HCT116 (cell line): ENCODE results near the gene NFASC. TPM values are rescaled to one million over a fixed set of nuclear protein-coding genes. Genes with fewer than 3 reads are reported as not detected.

Experiments used
- ATAC-seq: fragments of 200-7000 bp; cut with Tn5 transposase; 2 replicates; pipeline ENCODE4 v1.9.1; 2020; ENCODE audit warnings: mild to moderate bottlenecking, moderate library complexity
- BruUV-seq: library from RNA; stranded (reverse); fragments of 400-500 nt; replicated peaks from 2 replicates; lab custom pipeline; 2021; lab: Mats Ljungman, UMichigan
- CTCF ChIA-PET: fragments of 300-600 bp; sonication (Branson Sonifier 250); formaldehyde crosslinking; loops from one replicate; lab custom pipeline; 2021; ENCODE audit warnings: antibody characterized with exemption; lab: Charles Lee
- POLR2A ChIA-PET: fragments of 300-600, 350-600 bp; sonication (Branson Sonifier 250); formaldehyde crosslinking; loops from one replicate; lab custom pipeline; 2021; ENCODE audit warnings: antibody characterized with exemption; lab: Charles Lee
- RAD21 ChIA-PET, 2 experiments: fragments of 300-600 bp; sonication (Branson Sonifier 250); formaldehyde crosslinking; loops; one replicate each; lab custom pipeline; 2023; ENCODE audit warnings: low total read pairs in 2 of 2; ENCODE audit not compliant: uncharacterized antibody in 2 of 2, unreplicated experiment in 2 of 2, low non-redundant PET in 1 of 2; lab: Charles Lee
- DNase-seq: peaks from one replicate; pipeline ENCODE4 v3.0.0-alpha.2; 2010; ENCODE audit warnings: low read depth, low spot score
- H2AFZ ChIP-seq: fragments of 200-600 bp; shearing (Covaris generic), sonication (generic); 2 replicates; pipeline ENCODE4 v1.6.1; 2017; ENCODE audit warnings: low read depth, mixed run types, mixed read lengths, antibody characterized with exemption, low read length; ENCODE audit not compliant: poor library complexity, severe bottlenecking
- H3K27ac ChIP-seq: 2 replicates; pipeline ENCODE4 v1.5.1; 2012; ENCODE audit warnings: low read depth, low read length
- H3K27me3 ChIP-seq: fragments of 200-600 bp; sonication (generic); 2 replicates; pipeline ENCODE4 v1.6.1; 2016; ENCODE audit warnings: mixed run types, low read length, mixed read lengths; ENCODE audit not compliant: insufficient read depth
- H3K36me3 ChIP-seq, 2 experiments: fragments of 200-500 bp in 1 of 2; fragments of 200-600 bp in 1 of 2; sonication (Bioruptor generic) in 1 of 2; sonication (generic) in 1 of 2; 2 replicates each; pipeline versions ENCODE4 v1.5.1 to v1.6.1; 2014 to 2016; ENCODE audit warnings: low read length in 2 of 2, inconsistent platforms in 1 of 2, mixed read lengths in 1 of 2, mixed run types in 1 of 2; ENCODE audit not compliant: insufficient read depth in 2 of 2, control insufficient read depth in 1 of 2
- H3K4me1 ChIP-seq, 2 experiments: fragments of 200-600 bp in 1 of 2; sonication (generic) in 1 of 2; 2 replicates each; pipeline versions ENCODE4 v1.5.1 to v1.6.1; 2012 to 2017; ENCODE audit warnings: low read length in 2 of 2, inconsistent platforms in 1 of 2, mild to moderate bottlenecking in 1 of 2, mixed read lengths in 1 of 2, mixed run types in 1 of 2, moderate library complexity in 1 of 2; ENCODE audit not compliant: insufficient read depth in 2 of 2, control insufficient read depth in 1 of 2
- H3K4me2 ChIP-seq: fragments of 200-600 bp; sonication (generic); 2 replicates; pipeline ENCODE4 v1.6.1; 2017; ENCODE audit warnings: mixed run types, low read length, mixed read lengths
- H3K4me3 ChIP-seq, 2 experiments: fragments of 200-600 bp in 1 of 2; sonication (generic) in 1 of 2; replicated peaks in 1 of 2; 2 replicates each; pipeline ENCODE4 v1.5.1; 2011 to 2016; ENCODE audit warnings: low read length in 2 of 2, control low read depth in 1 of 2, low read depth in 1 of 2, mild to moderate bottlenecking in 1 of 2, mixed read lengths in 1 of 2, mixed run types in 1 of 2
- H3K79me2 ChIP-seq: fragments of 200-600 bp; sonication (generic); 2 replicates; pipeline ENCODE4 v1.6.1; 2017; ENCODE audit warnings: mild to moderate bottlenecking, mixed run types, low read length, moderate library complexity, mixed read lengths; ENCODE audit not compliant: insufficient read depth
- H3K9ac ChIP-seq: fragments of 200-600 bp; sonication (generic); 2 replicates; pipeline ENCODE4 v1.6.1; 2016; ENCODE audit warnings: low read length, mixed read lengths
- H3K9me2 ChIP-seq: fragments of 200-600 bp; sonication (generic), shearing (Covaris generic); 2 replicates; pipeline ENCODE4 v1.6.1; 2017; ENCODE audit warnings: mixed run types, mild to moderate bottlenecking, moderate library complexity; ENCODE audit not compliant: insufficient read depth
- H3K9me3 ChIP-seq, 2 experiments: fragments of 200-500 bp in 1 of 2; fragments of 200-600 bp in 1 of 2; sonication (Bioruptor generic) in 1 of 2; sonication (generic) in 1 of 2; 2 replicates each; pipeline ENCODE4 v1.6.1; 2014 to 2017; ENCODE audit warnings: low read length in 2 of 2, mixed read lengths in 2 of 2, inconsistent platforms in 1 of 2, low read depth in 1 of 2, mild to moderate bottlenecking in 1 of 2, mixed run types in 1 of 2, moderate library complexity in 1 of 2; ENCODE audit not compliant: control insufficient read depth in 1 of 2, insufficient read depth in 1 of 2
- H4K20me1 ChIP-seq: fragments of 200-600 bp; sonication (generic), shearing (Covaris generic); 2 replicates; pipeline ENCODE4 v1.6.1; 2017; ENCODE audit warnings: mixed run types, mild to moderate bottlenecking, moderate library complexity; ENCODE audit not compliant: insufficient read depth
- ATF3 ChIP-seq: IDR thresholded peaks from 2 replicates; pipeline ENCODE4 v1.6.1; 2012
- CBX3 ChIP-seq: IDR thresholded peaks from 2 replicates; pipeline ENCODE4 v1.6.1; 2012; ENCODE audit warnings: low read depth
- EGR1 ChIP-seq: IDR thresholded peaks from 2 replicates; pipeline ENCODE4 v1.6.1; 2012; ENCODE audit warnings: low read depth
- ELF1 ChIP-seq: IDR thresholded peaks from 2 replicates; pipeline ENCODE4 v1.6.1; 2012; ENCODE audit warnings: low read depth, borderline replicate concordance
- EZH2 ChIP-seq: fragments of 200-600 bp; sonication (generic); IDR thresholded peaks from 2 replicates; pipeline ENCODE4 v1.6.1; 2017; ENCODE audit warnings: antibody characterized with exemption, mixed run types
- EZH2phosphoT487 ChIP-seq: fragments of 200-600 bp; IDR thresholded peaks from 2 replicates; pipeline ENCODE4 v1.6.1; 2018; ENCODE audit warnings: antibody characterized with exemption, borderline replicate concordance
- MAX ChIP-seq: IDR thresholded peaks from 2 replicates; pipeline ENCODE4 v1.6.1; 2012
- POLR2AphosphoS5 ChIP-seq: IDR thresholded peaks from 2 replicates; pipeline ENCODE4 v1.6.1; 2011; ENCODE audit warnings: mild to moderate bottlenecking, low read depth, low read length, moderate library complexity
- RAD21 ChIP-seq: IDR thresholded peaks from 2 replicates; pipeline ENCODE4 v1.6.1; 2012; ENCODE audit warnings: low read depth, mild to moderate bottlenecking
- ZNF274 ChIP-seq: fragments of 200-500 bp; sonication (Bioruptor generic); IDR thresholded peaks from 2 replicates; pipeline ENCODE4 v1.6.1; 2014; ENCODE audit warnings: mild to moderate bottlenecking, low read depth, low read length, inconsistent platforms
- intact Hi-C: fragments of 100-400 bp; cut with micrococcal nuclease; formaldehyde crosslinking; loops from 2 replicates; pipeline ENCODE4 v1.10.0; 2022
- total RNA-seq: library from RNA; stranded (reverse); gene quantifications from one replicate; pipeline ENCODE4 v1.2.1, GENCODE V29; 2021; ENCODE audit not compliant: unreplicated experiment
- TF ChIP-seq, protein P1 (sequence below), 3 experiments: fragments of 200-600 bp in 1 of 3; sonication (generic) in 1 of 3; IDR thresholded peaks in 2 of 3; conservative IDR thresholded peaks in 1 of 3; 2 replicates each; pipeline ENCODE4 v1.5.1; 2012 to 2017; ENCODE audit warnings: low read depth in 2 of 3, low read length in 2 of 3, antibody characterized with exemption in 1 of 3, borderline replicate concordance in 1 of 3, control low read depth in 1 of 3, mild to moderate bottlenecking in 1 of 3, mixed read lengths in 1 of 3, mixed run types in 1 of 3, moderate library complexity in 1 of 3; ENCODE audit not compliant: insufficient read depth in 1 of 3
- TF ChIP-seq, protein P2 (sequence below): IDR thresholded peaks from 2 replicates; pipeline ENCODE4 v1.6.1; 2012; ENCODE audit warnings: low read depth

The NFASC gene
- total RNA-seq, 1 experiment from 2014 or later = 0.57 TPM

DNA sequence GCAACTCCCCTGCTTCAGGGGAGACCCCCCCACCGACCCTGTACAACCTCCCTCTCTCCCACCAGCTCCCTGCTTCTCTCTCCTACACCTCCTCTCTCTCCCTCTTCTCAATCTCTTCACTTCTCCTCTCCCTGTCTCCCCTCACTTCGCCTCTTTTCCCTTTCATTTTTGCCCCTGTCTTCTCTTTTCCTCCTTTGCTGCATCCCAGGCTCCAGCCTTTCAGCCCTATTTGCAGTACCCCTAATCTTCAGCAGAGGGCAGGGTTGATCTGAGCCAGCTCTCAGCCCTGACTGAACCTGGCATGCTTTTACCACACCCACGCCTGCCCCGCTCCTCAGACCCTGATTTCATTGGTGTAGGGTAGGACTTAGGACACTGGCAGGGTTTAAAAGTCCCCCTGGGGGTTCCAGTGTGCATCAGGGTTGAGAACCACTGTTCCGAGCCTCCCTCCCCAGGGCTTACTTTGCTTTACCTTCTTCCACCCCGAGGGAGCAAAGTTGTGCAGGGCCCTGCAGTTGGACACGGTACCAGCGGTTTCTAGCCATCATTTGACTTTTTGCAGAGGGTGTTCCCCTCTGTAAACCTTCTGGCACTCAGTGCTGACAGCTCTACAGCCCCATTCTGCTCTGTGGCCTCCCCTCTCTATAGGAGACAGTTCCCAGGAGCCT is 105.0 kb downstream of the NFASC start:
- intact Hi-C loops = loop anchor here (1.0 kb wide), 1 partner anchor 281 kb away; no protein-coding TSS in a partner anchor
- no TSS peak for BruUV-seq
- no peak overlapping the region for H3K9ac ChIP-seq
- no peak overlapping the region for H3K4me2 ChIP-seq
- TF ChIP-seq, protein P1, sequence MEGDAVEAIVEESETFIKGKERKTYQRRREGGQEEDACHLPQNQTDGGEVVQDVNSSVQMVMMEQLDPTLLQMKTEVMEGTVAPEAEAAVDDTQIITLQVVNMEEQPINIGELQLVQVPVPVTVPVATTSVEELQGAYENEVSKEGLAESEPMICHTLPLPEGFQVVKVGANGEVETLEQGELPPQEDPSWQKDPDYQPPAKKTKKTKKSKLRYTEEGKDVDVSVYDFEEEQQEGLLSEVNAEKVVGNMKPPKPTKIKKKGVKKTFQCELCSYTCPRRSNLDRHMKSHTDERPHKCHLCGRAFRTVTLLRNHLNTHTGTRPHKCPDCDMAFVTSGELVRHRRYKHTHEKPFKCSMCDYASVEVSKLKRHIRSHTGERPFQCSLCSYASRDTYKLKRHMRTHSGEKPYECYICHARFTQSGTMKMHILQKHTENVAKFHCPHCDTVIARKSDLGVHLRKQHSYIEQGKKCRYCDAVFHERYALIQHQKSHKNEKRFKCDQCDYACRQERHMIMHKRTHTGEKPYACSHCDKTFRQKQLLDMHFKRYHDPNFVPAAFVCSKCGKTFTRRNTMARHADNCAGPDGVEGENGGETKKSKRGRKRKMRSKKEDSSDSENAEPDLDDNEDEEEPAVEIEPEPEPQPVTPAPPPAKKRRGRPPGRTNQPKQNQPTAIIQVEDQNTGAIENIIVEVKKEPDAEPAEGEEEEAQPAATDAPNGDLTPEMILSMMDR (IDR thresholded peaks at IDR 0.05 in 2 of 3, conservative IDR thresholded peaks at IDR 0.05 in 1 of 3; ENCODE audit: borderline replicate concordance in 1 of 3, insufficient read depth in 1 of 3, low read depth in 2 of 3, low read length in 2 of 3) = peak; percentile 77 to 91 (median 85)
- TF ChIP-seq EGR1 = peak; percentile 73
- TF ChIP-seq ELF1 = no peak
- peak; percentile 82 for TF ChIP-seq RAD21
- H3K27ac ChIP-seq = no peak overlapping the region
- H4K20me1 ChIP-seq = no peaks in the 10 kb centered on the region
- peaks cover 14% of the 10 kb centered on the region; the same call in 1 of the 2 replicates for H3K27me3 ChIP-seq
- H3K9me2 ChIP-seq = no peaks in the 10 kb centered on the region
- H3K4me3 ChIP-seq = no peak overlapping the region
- ATAC-seq (peak; percentile 93), DNase-seq (peak; percentile 27)
- ChIA-PET POLR2A (interaction anchor here (1.3 kb wide), 1 partner anchor 86 kb away, joined by 5 read pairs; no protein-coding TSS in a partner anchor), RAD21 (interaction anchor here (0.7 to 1.5 kb wide), 3 partner anchors 9 to 280 kb away, joined by 3 read pairs; no protein-coding TSS in a partner anchor), CTCF (interaction anchor here (0.9 to 3.8 kb wide), 8 partner anchors 10 to 281 kb away, joined by 3 to 30 read pairs (median 6); no protein-coding TSS in a partner anchor)
- H2AFZ ChIP-seq = no peak overlapping the region
- peaks cover 3 to 11% of the 10 kb centered on the region in 2 experiments; a peak in 3 of 4 replicates for H3K4me1 ChIP-seq
- no peaks in the 10 kb centered on the region for H3K9me3 ChIP-seq
- H3K79me2 ChIP-seq = no peaks in the 10 kb centered on the region
- H3K36me3 ChIP-seq = no peaks in the 10 kb centered on the region

- H3K79me2 ChIP-seq = no peaks in the 10 kb centered on the region
- no peak for TF ChIP-seq ZNF274
- TF ChIP-seq POLR2AphosphoS5 = no peak
- TF ChIP-seq EZH2phosphoT487 = no peak
- TF ChIP-seq EZH2 = no peak
- TF ChIP-seq MAX = no peak
- TF ChIP-seq CBX3 = no peak
- no peak for TF ChIP-seq ATF3
- TF ChIP-seq, protein P2, sequence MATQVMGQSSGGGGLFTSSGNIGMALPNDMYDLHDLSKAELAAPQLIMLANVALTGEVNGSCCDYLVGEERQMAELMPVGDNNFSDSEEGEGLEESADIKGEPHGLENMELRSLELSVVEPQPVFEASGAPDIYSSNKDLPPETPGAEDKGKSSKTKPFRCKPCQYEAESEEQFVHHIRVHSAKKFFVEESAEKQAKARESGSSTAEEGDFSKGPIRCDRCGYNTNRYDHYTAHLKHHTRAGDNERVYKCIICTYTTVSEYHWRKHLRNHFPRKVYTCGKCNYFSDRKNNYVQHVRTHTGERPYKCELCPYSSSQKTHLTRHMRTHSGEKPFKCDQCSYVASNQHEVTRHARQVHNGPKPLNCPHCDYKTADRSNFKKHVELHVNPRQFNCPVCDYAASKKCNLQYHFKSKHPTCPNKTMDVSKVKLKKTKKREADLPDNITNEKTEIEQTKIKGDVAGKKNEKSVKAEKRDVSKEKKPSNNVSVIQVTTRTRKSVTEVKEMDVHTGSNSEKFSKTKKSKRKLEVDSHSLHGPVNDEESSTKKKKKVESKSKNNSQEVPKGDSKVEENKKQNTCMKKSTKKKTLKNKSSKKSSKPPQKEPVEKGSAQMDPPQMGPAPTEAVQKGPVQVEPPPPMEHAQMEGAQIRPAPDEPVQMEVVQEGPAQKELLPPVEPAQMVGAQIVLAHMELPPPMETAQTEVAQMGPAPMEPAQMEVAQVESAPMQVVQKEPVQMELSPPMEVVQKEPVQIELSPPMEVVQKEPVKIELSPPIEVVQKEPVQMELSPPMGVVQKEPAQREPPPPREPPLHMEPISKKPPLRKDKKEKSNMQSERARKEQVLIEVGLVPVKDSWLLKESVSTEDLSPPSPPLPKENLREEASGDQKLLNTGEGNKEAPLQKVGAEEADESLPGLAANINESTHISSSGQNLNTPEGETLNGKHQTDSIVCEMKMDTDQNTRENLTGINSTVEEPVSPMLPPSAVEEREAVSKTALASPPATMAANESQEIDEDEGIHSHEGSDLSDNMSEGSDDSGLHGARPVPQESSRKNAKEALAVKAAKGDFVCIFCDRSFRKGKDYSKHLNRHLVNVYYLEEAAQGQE = no peak
Measured at GRCh38 chr1:204976646-204977045, 106.0 kb downstream of the NFASC start.

More at GRCh38 chr1:204976646-204977045, 106.0 kb downstream of the NFASC start:
- DNase-seq = no peak
- Histone ChIP-seq H2AFZ (no peak overlapping the region), H3K27me3 (peaks cover 14% of the 10 kb centered on the region; the same call in 1 of the 2 replicates), H3K4me3 (no peak overlapping the region), H3K9me2 (no peaks in the 10 kb centered on the region), H3K4me1 (peaks cover 3 to 11% of the 10 kb centered on the region in 2 experiments; a peak in 3 of 4 replicates), H3K4me2 (no peak overlapping the region), H3K9ac (no peak overlapping the region), H3K9me3 (no peaks in the 10 kb centered on the region), H3K36me3 (no peaks in the 10 kb centered on the region), H3K27ac (no peak overlapping the region), H4K20me1 (no peaks in the 10 kb centered on the region)
- ATAC-seq = no peak
- RAD21 ChIA-PET = interaction anchor here (1.1 to 1.5 kb wide), 2 partner anchors 280 kb away, joined by 3 read pairs; no protein-coding TSS in a partner anchor
- BruUV-seq = no TSS peak
- CTCF ChIA-PET = interaction anchor here (0.9 to 3.8 kb wide), 6 partner anchors 11 to 280 kb away, joined by 3 to 30 read pairs (median 6); no protein-coding TSS in a partner anchor
- intact Hi-C loops = no loop called here
- POLR2A ChIA-PET = interaction anchor here (1.3 kb wide), 1 partner anchor 85 kb away, joined by 5 read pairs; no protein-coding TSS in a partner anchor
